IPS-11a (cell line): ENCODE results near the gene DHX35.
"Not testable (repeated sequence)": the region's sequence is repeated elsewhere in the genome, so short reads cannot be mapped to it uniquely, and the experiment has no call there.

Experiments
- H3K4me3 ChIP-seq: one replicate; pipeline ENCODE4 v1.5.1; 2013; ENCODE audit warnings: low read depth, low read length, control low read depth

DHX35 gene

DNA sequence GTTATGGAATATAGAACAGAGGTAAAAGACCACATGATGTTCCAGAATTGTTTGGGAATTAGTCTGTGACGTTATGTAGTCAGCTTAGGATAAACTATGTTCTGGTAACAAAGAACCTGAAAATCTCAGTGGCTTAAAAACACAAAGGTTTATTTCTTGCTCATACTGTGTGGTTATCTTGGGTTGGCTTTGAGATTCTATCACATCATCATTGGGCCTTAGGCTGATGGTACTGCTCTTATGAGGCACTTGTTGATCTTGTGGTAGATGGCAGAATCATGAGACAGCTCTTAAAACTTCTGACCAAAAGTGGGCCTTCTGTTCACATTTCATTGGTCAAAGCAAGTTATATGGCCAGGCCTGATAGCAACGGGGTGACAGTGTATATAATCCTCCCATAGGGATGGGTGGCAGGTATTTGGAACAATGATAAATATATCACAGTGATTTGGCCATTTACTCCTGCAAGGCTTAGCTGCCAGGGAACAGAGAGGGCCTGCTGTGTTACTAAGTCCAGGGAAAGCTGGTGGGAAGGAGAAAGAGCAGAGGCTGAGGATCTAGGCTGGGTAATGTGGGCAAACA is 13.5 kb downstream of the DHX35 start:
- no peak overlapping the region for H3K4me3 ChIP-seq

DNA sequence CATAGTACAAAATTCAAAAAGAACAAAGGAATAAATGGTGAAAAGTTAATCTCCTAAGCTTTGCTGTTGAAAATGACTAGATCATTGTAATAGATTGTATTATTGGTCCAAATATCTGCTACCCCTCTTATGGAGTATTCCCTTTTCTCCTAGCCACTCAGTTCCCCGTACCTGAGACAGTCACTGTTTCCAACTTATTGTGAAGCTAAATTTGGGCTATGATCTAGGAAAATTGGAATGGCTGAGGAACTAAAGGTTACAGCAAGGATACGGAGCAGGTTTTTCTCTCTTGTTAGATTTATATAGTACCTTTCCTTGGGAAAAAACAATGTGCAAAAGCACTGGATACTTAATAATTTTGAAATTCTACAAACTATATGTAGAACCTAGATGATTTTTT is 17.3 kb downstream of the DHX35 start:
- no peak overlapping the region for H3K4me3 ChIP-seq

DNA sequence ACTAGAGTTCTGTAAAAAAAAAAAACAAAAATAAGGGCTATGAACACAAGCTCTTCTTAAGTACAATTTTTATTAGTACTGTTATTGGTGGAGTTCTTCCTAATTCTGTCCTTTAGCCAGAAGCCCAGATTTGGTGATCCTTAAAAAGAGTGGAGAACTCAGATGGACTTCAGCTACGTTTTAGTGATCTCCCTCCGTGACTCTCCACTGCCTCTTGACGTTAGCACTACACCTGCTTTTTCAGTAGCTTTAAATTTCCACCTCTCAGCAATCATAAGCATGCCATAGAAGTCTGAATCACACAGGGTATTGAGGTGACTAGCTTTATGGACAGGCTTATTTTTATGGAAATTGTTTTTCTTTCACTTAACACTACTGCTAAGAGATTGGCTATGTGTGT is 17.7 kb downstream of the DHX35 start:
- no peak overlapping the region for H3K4me3 ChIP-seq

DNA sequence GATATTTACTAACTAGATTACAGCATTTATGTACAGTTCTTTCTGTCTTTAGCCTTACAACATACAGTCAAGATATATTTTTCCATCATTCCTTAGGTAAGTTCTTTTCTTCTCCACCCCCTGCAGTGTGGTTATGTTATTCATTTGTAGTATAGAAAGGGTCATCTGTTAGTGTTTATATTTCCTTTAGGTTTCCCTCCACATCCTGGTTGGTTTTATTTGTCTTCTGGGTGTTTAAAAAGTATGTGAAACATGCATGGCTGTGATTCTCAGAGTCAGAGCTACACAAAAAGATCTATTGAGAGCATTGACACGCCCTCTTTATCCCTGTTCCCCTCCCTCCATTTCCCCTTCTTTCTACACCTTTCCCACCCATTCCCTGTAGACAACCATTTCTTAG is 20.1 kb downstream of the DHX35 start:
- no peak overlapping the region for H3K4me3 ChIP-seq

DNA sequence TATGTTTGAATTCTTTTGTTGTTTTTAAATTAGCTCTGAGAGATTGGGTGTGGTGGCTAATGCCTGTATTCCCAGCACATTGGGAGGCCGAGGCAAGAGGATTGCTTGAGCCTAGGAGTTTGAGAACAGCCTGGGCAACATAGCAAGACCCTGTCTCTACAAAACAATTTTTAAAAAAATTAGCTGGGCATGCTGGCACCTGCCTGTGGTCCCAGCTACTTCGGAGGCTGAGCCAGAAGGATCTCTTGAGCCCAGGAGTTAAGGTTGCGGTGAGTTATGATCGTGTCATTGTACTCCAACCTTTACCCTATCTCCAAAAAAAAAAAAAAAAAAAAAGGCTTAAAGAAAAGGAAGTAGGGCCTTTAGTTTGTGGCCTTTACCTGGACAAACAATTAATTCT is 22.9 kb downstream of the DHX35 start:
- H3K4me3 ChIP-seq, result no peak overlapping the region

DNA sequence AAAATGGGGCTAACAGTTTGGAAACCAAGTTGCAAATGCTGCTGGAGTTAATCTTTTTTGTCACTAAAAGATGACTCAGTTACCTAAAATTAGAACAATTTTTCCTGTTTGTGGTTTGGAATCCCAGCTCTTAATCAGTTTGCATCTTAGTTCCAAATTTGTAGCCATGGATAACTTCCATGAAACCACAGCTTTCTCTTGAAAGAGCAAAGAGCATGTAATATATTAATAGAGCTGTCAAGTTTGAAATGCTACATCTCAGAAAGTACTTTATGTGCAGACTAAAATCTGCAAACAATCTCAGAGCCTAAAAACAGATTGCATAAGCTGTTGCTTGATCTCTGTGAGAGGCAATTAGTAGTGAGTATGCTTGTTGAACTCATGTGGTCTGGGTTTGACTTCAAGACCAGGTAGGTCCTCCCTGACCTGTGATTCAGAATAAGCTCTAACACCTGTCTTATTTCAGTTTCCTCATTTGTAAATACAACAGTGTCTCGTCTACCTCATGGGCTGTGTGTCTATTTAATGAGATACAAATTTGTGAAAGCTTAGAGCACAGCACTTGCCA is 23.5 kb downstream of the DHX35 start:
- no peak overlapping the region for H3K4me3 ChIP-seq

DNA sequence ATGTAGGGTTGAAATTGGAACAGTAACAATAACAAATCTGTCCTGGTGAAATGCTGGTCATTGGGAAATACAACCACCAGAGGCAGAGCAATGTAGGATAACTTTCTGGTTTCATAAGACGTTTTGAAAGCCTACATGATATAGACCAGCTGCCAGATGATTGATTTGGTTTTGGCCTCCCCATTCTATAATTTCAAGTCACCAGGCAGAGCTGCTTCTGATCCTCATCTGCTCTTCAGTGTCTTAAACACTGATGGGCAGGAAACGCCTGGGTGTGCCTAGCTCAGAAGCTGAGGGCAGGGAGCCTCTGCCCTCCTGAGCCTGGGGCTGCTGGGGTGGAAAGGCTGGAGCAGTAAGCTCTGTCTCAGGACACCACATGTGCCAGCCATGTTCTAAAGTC is 24.5 kb downstream of the DHX35 start:
- no peak overlapping the region for H3K4me3 ChIP-seq

DNA sequence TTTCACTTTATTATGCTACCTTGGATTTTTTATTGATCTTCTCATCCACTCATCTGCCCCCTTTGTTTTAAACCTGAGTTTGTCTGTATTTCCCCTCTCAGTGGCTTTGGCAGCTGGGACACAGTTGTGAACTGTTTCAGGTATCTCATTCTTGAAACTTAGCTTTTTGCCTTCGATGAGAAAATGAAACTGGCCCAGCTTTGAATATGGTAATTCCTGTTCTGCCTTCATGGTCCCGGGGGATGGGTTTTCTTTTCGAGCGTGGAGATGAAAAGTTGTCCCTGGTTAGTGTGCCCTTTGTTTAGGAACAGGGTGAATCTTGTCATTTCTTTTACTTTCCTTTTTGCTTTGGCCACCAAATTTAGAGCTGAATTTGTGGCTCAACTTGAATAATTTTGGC is 25.6 kb downstream of the DHX35 start:
- no peak overlapping the region for H3K4me3 ChIP-seq

DNA sequence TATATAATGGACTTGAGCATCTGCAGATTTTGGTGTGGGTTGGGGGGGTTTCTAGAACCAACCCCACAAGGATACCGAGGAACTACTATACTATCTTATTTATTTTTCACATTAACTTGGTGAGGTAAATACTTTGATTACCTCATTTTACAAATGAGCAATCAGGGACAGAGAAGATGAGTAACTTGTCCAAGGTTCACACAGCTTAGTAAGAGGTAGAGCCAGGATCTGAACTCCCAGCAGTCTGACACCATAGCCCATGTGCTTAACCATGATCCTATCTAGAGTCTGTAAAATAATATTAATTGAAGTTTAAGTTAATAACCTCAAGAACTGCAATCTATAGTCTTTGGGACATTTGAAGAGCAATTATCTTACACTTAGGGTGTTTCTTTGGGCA is 28.6 kb downstream of the DHX35 start:
- no peak overlapping the region for H3K4me3 ChIP-seq

DNA sequence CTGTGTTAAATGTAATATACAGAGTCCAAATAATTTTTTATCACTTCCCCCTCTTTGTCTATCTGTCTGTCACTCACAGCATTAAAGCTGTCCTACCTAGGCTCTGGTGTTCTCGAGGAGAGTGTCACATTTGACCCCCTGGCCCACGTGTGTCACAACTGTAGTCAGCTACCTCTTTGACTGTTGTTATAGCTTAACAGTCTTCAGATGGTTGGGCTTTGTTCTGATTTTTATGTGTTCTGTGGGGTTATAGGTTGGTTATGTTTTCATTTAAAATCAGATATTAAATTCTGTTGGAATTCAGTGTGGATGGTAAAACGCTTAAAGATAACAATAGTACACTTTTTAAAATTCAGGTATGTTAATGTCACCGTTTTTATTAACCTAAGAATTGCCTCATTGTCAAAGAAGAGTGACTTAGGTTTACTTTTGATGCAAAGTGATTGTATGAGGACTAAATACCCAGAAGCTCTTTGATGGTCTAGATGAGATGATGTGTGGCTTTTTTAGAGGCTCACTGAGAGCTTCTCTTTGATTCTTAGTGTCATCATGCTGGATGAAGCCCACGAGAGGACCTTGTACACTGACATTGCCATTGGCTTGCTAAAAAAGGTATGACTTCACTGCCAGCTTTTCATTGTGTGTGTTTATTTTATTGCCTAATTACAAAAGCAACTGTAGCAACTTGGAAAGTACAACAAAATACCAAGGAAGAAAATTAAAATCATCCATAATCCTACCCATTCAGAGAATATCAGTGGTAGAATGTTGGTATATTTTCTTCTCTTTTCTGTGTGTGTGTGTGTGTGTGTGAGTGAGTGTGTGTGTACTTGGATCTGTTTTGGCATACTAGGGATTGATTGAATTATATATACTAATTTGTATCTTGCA is 29.9 kb downstream of the DHX35 start:
- H3K4me3 ChIP-seq, result no peak overlapping the region

DNA sequence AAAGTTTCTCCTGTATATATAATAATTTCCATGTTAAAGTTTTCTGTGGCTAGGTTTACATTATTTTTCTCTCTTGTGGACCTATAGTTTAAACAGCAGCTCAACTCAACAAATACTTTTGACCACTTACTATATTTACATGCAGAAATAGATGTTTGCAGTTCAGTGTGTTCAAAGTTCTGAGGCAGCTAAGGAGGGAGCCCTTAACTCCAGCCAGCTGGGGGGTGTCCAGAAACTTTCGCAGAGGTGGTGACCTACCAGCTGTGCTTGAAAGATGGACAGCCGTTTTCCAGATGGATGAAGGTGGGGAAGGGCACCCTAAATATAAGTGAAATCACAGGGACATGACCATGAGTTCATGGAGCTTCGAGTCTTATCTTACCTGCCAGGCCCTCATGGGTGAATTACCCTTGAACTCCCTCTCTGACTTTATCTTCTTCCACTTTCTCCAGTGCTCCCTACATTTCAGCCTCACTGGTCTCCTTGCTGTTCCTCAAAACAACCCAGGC is 33.4 kb downstream of the DHX35 start:
- H3K4me3 ChIP-seq, result no peak overlapping the region

DNA sequence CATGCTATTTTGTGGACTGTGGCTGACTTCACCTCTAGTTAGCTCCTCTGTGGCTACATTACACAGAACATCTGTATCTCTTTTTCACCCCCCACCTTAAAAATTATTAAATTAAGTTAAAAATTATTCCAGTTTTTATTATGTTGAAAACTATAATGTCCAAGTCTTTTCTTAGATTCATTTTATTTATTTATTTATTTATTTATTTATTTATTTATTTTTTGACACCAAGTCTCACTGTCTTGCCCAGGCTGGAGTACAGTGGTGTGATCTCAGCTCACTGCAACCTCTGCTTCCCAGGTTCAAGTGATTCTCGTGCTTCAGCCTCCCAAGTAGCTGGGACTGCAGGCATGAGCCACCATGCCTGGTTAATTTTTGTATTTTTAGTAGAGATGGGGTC is 34.7 kb downstream of the DHX35 start:
- not testable (repeated sequence) for H3K4me3 ChIP-seq

DNA sequence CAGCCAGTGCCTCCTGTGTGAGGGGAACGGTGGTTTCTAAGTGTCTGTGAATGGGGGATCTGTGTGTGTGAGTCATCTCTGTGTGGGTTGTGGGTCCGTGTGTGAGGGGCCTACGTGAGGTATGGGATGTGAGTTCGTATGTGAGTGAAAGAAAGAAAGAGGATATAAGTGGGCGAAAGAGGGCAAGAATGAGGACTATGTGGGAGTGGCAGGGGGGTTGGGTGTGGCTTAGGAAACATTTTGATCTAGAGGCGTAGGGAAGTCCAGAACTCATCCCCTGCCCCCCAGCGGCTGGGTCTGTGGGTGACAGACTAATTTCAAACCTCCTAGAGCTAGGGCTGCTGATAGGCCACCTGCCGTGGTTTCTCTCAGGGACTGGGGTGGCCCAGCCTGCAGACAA is 35.5 kb downstream of the DHX35 start:
- H3K4me3 ChIP-seq, result no peak overlapping the region

DNA sequence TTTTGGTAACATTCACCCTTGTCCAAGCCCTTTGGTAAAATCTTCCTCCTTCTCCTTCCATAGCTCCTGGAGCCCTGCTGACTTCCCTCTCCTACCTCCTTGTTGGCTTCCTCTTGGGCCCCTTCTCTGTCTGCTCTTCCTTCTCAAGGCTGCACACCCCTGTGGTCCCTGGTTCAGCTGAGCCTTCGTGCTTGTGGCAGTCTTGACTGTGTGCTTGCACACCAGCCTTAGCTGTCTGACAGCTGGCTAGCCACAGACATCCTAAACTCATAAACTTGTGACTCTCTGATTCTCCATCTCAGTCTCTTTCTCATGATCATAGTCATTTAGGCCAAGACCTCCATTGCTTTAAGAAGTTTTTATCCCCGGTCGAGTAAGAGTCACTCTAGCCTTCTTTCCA is 37.1 kb downstream of the DHX35 start:
- H3K4me3 ChIP-seq, result no peak overlapping the region

DNA sequence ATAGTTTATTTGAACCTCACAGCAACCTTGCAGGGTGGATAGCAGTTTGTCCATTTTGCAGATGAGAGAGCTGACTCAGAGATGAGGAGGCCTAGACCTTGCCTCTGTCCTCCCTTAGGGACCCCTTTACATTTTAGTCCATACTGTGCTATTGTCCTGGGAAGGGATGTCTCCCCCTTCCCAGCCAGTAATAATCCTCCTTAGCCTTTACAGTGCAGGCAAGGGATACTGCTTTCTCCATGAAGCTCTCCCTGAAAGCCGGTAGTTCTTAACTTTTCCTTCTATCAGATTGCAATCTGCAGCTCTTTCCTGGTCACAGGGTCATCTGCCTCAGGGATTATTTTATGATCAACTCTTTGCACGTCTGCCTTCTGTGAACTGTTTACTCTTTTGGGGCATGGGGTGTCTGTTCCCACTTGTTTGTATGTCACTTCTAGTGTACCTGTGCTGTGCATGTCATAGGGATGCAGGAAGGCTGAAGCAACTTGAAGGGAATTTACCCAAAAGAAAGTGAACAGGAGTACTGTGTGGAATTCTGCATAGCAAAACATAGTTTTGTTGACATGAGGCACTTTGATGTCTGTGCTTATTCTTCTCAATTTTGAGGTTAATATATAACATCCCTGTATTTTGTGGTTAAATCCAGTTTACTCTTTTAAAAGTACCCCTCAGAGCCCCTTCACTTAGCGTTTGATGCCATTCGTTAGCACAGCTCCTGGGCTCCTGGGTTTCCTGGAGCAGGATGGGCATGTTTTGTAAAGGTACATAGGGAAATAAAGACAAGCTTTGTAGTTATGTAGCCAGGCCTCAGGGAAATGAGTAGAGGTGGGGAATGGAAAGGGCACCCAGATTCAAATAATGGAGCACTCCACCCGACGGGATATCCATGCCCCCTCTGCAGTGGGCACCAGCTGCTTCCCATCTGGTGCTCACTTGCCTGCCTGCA is 38.1 kb downstream of the DHX35 start:
- no peak overlapping the region for H3K4me3 ChIP-seq

DNA sequence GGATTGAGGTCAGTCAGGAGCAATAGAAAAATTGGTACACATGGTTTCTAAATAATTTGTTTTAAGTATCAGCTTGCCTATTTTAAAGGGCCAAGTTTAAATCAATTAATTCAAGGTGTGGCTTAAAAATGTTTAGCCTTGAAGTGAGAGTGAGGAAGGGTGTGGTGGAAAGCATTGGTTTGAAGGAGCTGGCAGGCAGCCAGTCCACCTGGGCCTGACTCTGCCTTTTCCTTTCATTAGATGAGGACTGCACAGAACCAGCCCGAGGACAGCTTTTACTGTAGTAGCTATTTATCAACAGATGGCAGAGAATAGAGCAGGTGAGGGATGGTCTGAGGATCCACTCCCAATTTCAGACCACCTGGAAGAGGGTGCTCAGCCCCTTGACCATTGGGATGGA is 42.4 kb downstream of the DHX35 start:
- no peak overlapping the region for H3K4me3 ChIP-seq

DNA sequence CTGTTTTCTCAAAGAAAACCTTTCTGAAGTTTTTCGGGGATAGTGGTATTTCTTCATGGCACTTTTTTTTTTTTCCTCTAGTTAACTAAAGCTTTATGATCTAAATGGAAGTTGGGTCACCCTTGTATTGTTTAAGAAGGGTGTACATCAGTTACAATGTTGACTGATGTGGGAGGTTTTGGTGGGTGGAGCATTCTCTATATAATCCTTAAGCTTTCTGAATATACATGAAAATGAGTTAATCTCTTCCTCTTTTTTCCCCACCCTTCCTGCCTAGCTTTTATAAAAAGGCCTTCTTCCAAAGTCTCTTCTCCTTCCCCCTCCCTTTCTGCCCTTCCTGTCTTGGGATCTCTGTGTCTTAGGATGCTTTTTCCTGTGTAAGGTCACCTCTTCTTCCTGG is 47.2 kb downstream of the DHX35 start:
- no peak overlapping the region for H3K4me3 ChIP-seq

DNA sequence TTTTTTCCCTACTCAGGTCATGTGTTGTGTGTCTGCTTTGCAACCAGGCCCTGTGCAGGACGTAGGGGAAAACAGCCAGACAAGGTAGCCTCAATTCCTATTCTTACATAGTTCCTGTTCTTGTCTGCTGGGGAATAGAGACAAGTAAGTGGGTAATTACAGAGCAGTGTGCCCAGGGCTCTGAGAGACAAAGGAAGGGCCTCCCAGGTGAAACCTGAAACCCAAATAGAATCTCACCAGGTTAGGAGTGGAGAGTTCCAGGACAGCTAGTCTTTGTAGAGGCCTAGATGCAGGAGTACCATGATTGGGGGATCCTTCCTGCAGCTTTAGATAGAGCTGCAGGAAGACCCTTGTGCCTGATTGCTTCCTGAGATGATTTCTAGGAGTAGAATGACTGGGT is 48.4 kb downstream of the DHX35 start:
- H3K4me3 ChIP-seq, result no peak overlapping the region

DNA sequence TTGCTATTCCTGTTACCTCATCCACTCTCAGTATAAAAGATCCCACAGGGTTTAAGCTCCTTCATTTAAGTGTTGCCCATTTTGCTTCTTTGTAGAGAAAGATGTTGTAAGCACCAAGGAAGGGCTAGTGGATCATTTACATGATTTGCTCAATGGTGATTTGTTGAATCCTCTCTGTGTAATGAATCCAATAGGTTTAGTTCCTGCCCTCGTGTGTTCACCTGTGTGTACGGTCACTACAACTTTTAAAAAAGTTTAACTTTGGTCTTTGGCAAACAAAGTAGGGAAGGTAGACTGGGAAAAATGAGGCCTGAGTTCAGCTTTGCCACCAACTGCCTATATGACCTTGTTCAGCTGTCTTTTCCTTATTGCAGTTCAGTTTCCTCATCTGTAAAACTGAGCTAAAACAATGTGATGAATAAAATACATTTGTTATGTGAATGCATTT is 51.5 kb downstream of the DHX35 start:
- H3K4me3 ChIP-seq, result no peak overlapping the region

DNA sequence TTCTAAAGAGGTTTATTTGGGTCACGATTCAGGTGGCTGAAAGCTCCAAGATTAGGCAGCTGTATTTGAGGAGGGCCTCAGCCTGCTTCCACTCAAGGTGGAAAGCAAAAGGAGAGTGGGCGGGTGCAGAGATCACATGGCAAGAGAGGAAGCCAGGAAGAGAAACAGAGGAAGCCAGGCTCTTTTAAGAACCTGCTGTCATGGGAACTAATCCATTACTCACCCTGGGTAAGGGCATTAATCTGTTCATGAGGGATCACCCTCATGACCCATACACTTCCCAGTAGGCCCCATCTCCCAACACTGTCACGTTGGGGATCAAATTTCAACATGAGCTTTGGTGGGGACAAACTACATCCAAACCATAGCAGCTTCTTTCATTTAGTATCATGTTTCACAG is 53.9 kb downstream of the DHX35 start:
- no peak overlapping the region for H3K4me3 ChIP-seq

DNA sequence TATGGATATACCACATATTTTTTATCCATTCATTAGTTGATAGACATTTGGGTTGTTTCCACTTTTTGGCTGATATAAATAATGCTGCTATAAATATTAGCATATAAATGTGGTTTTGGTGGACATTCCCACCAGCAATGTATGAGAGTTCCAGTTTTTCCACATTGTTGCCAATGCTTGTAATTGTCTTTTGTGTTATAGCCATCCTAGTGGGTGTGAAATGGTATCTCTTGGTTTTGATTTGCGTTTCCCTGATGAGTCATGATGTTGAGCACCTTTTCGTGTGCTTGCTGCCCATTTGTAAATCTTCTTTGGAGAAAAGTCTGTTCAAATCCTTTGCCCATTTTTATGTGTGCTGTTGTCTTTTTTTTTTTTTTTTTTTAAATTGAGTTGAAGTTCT is 54.4 kb downstream of the DHX35 start:
- H3K4me3 ChIP-seq, result no peak overlapping the region
